SK-N-SH treated with all-trans-retinoic acid at 6 μM for 48 hours (cell line): Measurements from ENCODE around the gene NMT1.

Experiments used
- ATAC-seq: fragments of 200-7000 bp; cut with Tn5 transposase; 3 replicates; pipeline ENCODE4 v1.9.1; 2020; ENCODE audit warnings: mild to moderate bottlenecking, moderate library complexity
- ARNTL ChIP-seq: fragments of 450-650 bp; formaldehyde crosslinking; IDR thresholded peaks from 2 replicates; pipeline ENCODE4 v1.5.0; 2020; ENCODE audit warnings: low read depth, mild to moderate bottlenecking, moderate library complexity, borderline replicate concordance
- BACH2 ChIP-seq: fragments of 250-450 bp; sonication (Bioruptor Pico); IDR thresholded peaks from 2 replicates; pipeline ENCODE4 v1.9.0; 2021; ENCODE audit warnings: mild to moderate bottlenecking, borderline replicate concordance
- CREB5 ChIP-seq: fragments of 250-450 bp; sonication (Bioruptor Pico); IDR thresholded peaks from 2 replicates; pipeline ENCODE4 v1.5.1; 2020; ENCODE audit warnings: low read depth, mild to moderate bottlenecking, moderate library complexity
- CSDC2 ChIP-seq: fragments of 250-450 bp; sonication (Bioruptor Pico); IDR thresholded peaks from 2 replicates; pipeline ENCODE4 v1.5.0; 2020; ENCODE audit warnings: mild to moderate bottlenecking, moderate library complexity
- CSRNP3 ChIP-seq: fragments of 250-450 bp; sonication (Bioruptor Pico); IDR thresholded peaks from 2 replicates; pipeline ENCODE4 v1.5.1; 2021; ENCODE audit warnings: mild to moderate bottlenecking, moderate library complexity
- ESRRG ChIP-seq: fragments of 250-450 bp; sonication (Bioruptor Pico); IDR thresholded peaks from 2 replicates; pipeline ENCODE4 v1.6.1; 2021; ENCODE audit warnings: mild to moderate bottlenecking
- ISL1 ChIP-seq: fragments of 250-450 bp; sonication (Bioruptor Pico); IDR thresholded peaks from 2 replicates; pipeline ENCODE4 v2.1.2; 2022; ENCODE audit warnings: mild to moderate bottlenecking, moderate library complexity
- OSR1 ChIP-seq: fragments of 250-450 bp; sonication (Bioruptor Pico); IDR thresholded peaks from 2 replicates; pipeline ENCODE4 v1.8.0; 2022; ENCODE audit warnings: moderate library complexity, mild to moderate bottlenecking, inconsistent platforms
- PATZ1 ChIP-seq: fragments of 250-450 bp; sonication (Bioruptor Pico); IDR thresholded peaks from 2 replicates; pipeline ENCODE4 v1.8.0; 2020; ENCODE audit warnings: mild to moderate bottlenecking, moderate library complexity, borderline replicate concordance
- PPARA ChIP-seq: fragments of 250-450 bp; sonication (Bioruptor Pico); IDR thresholded peaks from 2 replicates; pipeline ENCODE4 v1.5.0; 2020; ENCODE audit warnings: mild to moderate bottlenecking, borderline replicate concordance
- SNAI2 ChIP-seq: fragments of 250-450 bp; sonication (Bioruptor Pico); IDR thresholded peaks from 2 replicates; pipeline ENCODE4 v1.5.0; 2020; ENCODE audit warnings: mild to moderate bottlenecking, moderate library complexity
- TCF4 ChIP-seq: fragments of 250-450 bp; sonication (Bioruptor Pico); IDR thresholded peaks from 2 replicates; pipeline ENCODE4 v1.8.0; 2021; ENCODE audit warnings: mild to moderate bottlenecking, moderate library complexity, borderline replicate concordance
- TOX ChIP-seq: fragments of 250-450 bp; sonication (Bioruptor Pico); IDR thresholded peaks from 2 replicates; pipeline ENCODE4 v1.8.0; 2021; ENCODE audit warnings: mild to moderate bottlenecking, moderate library complexity, borderline replicate concordance
- ZC3H10 ChIP-seq: fragments of 250-450 bp; sonication (Bioruptor Pico); IDR thresholded peaks from 2 replicates; pipeline ENCODE4 v1.5.1; 2021; ENCODE audit warnings: mild to moderate bottlenecking, moderate library complexity
- ZFP3 ChIP-seq: fragments of 250-450 bp; sonication (Bioruptor Pico); IDR thresholded peaks from 2 replicates; pipeline ENCODE4 v1.5.0; 2020; ENCODE audit warnings: mild to moderate bottlenecking, moderate library complexity
- ZNF70 ChIP-seq: fragments of 450-650 bp; formaldehyde crosslinking; IDR thresholded peaks from 2 replicates; pipeline ENCODE4 v1.5.0; 2020; ENCODE audit warnings: mild to moderate bottlenecking, moderate library complexity
- ZNF8 ChIP-seq: fragments of 450-650 bp; formaldehyde crosslinking; IDR thresholded peaks from 2 replicates; pipeline ENCODE4 v1.5.0; 2020; ENCODE audit warnings: mild to moderate bottlenecking, moderate library complexity

NMT1 gene

GRCh38 chr17:45135978-45136791 lies 75.1 kb downstream of the NMT1 start:
- TF ChIP-seq PATZ1 (CRISPR knock-in tag): no peak
- no peak for TF ChIP-seq BACH2 (CRISPR knock-in tag)
- no peak for TF ChIP-seq CSRNP3 (CRISPR knock-in tag)
- TF ChIP-seq ISL1: no peak
- TF ChIP-seq TCF4: no peak
- no peak for TF ChIP-seq ZNF8 (CRISPR knock-in tag)
- no peak for TF ChIP-seq CSDC2 (CRISPR knock-in tag)
- TF ChIP-seq ZC3H10 (CRISPR knock-in tag): no peak
- no peak for TF ChIP-seq ARNTL (CRISPR knock-in tag)
- TF ChIP-seq ZNF70: no peak
- no peak for ATAC-seq

- TF ChIP-seq PPARA (no peak), SNAI2 (CRISPR knock-in tag) (no peak), ISL1 (no peak), ZFP3 (CRISPR knock-in tag) (no peak), ZC3H10 (CRISPR knock-in tag) (no peak), CSDC2 (CRISPR knock-in tag) (no peak), CREB5 (CRISPR knock-in tag) (no peak), ZNF8 (CRISPR knock-in tag) (no peak), ARNTL (CRISPR knock-in tag) (no peak), BACH2 (CRISPR knock-in tag) (no peak), ESRRG (CRISPR knock-in tag) (no peak), OSR1 (CRISPR knock-in tag) (no peak), CSRNP3 (CRISPR knock-in tag) (no peak), TOX (CRISPR knock-in tag) (no peak)
- ATAC-seq: no peak
Observed at GRCh38 chr17:45136846-45137560, 75.9 kb downstream of the NMT1 start.

- no peak for ATAC-seq
- TF ChIP-seq PPARA: no peak
- no peak for TF ChIP-seq ZC3H10 (CRISPR knock-in tag)
- no peak for TF ChIP-seq PATZ1 (CRISPR knock-in tag)
- TF ChIP-seq ESRRG (CRISPR knock-in tag): no peak
- TF ChIP-seq ZNF8 (CRISPR knock-in tag): no peak
- TF ChIP-seq, all 23 proteins: peak for 0
Observed at GRCh38 chr17:45137561-45138305, 76.6 kb downstream of the NMT1 start.
